ENCODE measurements around the gene KHSRP.

DNA sequence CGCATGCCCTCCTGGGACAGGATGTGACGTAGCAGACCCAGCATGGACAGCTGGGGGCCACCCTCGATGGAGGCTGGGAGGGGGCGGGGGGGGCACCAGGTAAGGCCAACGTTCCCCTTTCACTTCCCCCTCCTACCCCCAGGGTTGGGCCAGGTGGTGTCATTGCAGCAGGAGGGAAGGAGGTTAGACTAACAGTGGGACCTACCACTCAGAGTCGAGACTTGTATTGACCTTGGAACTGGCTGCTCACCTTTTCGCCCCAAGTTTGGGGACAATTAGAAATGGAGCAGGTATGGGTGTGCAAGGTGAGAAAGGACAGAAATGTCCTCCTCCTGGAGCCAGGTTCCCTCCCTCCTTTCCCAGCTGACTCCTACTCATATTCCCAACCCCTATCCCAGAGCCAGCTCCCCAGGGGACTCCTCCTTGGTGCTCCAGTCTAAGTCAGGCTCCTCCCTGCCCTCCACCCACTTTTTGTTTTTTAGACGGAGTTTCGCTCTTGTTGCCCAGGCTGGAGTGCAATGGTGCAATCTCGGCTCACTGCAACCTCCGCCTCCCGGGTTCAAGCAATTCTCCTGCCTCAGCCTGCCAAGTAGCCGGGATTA lies 17.6 kb upstream of the KHSRP start:
- TF ChIP-seq CTCF (IDR thresholded peaks at IDR 0.05) (no peak), POLR2A (IDR thresholded peaks at IDR 0.05) (no peak)

All from thyroid gland (tissue), 4 donors.